NCI-H2196 treated with DMSO at 0.1 percent for 48 hours (cell line): ENCODE data around the gene PSMA6.
"Not testable (repeated sequence)": the region's sequence is repeated elsewhere in the genome, so short reads cannot be mapped to it uniquely, and the experiment has no call there.

Experiments used
- DNase-seq: peaks from one replicate; lab custom pipeline; 2025; ENCODE audit not compliant: unreplicated experiment; lab: John Stamatoyannopoulos, UW

The PSMA6 gene

DNA sequence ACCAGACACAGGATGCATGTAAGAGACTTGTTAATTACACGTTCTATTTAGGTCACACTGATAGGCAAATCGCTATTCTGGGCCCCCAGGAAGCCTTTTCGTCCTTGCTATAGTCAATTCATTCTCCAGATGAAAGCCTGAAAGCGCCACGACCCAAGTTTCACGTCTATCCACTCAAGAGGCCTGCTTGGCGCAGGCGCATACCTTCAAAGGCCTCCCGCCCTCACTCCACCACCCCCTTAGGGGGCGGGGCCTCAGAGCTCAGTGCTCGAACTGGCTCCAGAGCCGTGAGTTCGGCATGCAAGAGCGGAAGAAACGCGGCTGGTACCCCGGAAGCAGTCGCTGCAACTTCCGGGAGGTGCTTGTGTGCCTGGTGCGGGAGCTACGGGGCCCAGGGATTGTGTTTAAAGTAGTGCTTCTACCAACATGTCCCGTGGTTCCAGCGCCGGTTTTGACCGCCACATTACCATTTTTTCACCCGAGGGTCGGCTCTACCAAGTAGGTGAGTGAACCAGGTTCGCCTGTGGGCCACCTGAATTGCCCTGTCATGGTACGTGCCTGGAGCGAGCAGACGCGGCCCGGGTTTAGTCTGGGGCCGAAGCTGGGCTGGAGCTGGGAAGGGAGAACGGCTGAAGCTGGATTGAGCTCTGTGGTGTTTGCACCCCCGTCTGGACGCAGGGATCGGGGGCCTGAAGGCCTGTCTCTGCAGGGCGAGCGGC, at the start of gene PSMA6:
TSS of gene PSMA6 (plus strand) at position 332 of the 719 bp plus-strand sequence. CDS start at position 427, 95 bp downstream.
- peak; percentile 94 for DNase-seq

DNA sequence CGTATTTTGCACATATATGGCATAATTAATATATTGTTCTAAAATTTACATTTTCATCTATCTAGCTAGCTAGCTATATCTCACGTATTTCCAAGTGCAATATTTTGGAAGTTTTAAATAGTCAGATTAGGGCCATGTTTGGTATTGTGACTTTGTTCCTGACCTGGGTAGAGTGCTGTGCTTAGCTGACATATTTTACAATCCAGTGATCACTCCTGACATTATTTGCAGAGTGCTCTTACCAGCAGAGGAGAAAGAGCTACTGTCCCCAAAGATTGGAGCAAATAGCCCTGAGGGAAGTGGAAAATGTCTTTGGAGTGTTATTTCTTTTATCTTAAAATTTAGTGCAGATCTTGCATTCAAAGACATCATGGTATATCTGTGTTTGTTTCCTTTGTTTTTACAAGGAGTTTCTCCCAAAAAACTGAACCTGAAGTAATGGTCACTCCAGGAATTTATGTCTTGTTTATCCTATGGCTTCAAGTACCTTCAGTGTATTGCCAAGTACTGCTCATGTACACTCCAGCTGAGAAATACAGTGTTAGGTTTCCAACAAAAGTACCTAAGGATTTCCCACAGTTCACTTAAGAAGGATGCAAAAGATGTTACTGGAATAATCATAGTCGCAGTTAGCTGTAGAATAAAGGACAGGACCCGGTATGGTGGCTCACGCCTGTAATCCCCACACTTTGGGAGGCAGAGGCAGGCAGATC, 49.4 kb upstream of the PSMA6 start:
- no peak for DNase-seq

DNA sequence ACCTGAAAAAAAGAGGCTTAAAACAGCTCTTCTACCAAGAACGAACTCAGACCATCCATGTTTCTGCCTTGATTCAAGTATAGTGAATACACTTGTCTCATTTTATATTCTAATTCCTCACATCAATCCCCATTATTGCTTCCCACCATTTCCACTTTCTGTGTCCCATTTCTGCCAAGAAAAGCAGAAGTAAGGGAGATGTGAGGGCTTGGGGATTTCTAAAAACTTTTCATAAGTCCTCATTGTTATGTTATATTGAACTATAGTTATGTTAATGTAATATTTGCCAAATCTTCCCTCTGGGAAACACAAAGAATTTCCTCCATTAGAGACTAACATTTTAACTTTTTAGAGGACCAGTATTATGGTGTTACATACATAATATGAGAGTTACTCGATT, 48.2 kb upstream of the PSMA6 start:
- no peak for DNase-seq

DNA sequence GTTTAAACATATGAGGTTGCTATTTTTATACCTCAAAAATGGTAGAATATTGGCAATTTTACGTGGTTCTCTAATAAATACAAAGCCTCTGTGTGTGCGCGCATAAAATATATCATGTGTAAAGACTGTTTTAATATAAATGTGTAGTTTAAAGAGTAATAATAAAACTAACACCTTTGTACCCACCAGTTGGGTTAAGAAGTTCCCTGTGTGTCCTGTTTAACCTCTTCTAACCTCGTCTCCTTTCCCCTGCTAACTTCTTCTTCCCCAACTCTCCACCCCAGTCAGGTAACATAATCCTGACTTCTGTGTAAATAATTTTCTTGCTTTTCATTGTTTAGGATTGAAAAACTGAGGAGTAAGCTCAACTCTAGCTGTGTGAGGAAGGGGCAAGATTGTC, 47.6 kb upstream of the PSMA6 start:
- no peak for DNase-seq

DNA sequence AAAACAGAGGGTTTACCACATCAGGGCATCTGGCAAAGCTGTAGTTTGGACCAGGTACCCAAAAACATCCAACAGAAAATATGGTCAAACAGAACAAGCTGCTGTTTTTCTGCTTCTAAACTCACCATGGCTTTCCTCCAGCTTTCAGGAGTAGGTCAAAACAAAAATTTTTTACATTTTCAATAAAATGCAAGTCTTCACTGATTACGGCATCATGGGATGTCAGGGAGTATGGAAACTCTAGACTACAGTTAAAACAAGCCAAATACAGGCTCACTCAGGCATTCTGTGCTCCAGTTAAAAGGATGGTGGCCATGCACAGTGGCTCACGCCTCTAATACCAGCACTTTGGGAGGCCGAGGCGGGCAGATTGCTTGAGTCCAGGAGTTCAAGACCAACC, 47.1 kb upstream of the PSMA6 start:
- DNase-seq: no peak

DNA sequence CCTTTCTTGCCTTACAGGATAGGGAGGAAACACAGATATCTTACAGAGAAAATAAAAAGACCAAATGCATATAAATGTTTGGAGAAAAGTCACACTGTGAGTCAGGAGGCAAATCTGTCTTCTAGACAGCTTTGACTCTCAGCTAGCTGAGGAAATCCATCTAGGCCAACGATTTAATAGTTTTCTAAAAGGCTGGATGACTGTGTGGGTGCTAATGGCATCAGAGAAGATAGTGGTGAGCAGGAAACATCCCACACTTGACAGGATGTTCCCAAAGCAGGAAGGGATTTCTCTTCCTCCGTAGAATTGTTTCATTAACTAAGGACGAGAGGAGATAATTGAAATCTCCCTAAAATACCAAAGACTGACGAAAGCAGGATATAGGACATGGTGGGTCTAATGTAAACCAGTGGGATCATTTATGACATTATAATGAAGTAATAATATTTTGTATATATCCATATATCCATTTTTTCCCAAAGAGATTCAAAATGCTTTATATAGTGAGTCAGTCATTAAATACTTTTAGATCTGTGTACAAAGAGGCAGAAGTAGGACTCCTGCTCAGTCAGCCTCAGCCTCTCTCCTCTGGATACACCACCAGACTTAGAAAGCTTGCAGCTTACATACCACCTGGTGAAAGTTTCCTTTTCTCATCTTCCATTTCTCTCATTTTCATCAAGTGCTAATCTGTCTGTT, 44.3 kb upstream of the PSMA6 start:
- DNase-seq: no peak

DNA sequence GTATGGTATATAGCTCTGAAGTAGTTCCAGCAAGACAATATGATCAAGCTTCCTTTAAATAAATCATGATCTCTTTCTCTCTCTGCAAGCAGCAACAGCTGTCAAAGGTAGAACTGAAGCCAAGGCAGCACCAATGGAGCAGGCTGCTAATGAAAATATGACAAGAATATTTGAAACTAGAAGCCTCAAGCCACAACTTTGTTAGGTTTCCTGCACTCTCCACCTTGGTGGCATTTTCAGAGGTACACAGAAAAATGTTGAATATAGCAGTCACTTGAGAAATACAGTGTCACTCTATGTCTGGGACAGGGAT, 43.8 kb upstream of the PSMA6 start:
- no peak for DNase-seq

DNA sequence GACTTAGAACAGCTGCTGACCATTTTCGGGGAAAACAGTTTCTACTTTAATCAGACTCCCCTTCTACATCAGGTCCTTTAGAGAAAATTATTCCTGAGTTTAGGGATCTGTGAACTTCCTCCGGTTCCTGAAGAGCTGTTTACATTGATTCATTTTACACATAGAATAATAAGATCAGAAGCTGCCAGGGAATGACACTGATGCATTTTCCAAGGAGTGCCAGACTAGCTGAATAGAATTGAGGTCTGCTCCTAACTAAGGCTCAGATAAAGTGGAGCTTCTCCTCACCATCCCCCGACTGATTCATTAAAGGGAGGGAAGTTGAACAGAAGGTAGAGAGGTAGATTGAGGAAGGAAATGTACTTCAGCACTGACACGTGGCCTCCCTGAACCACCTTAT, 41.9 kb upstream of the PSMA6 start:
- DNase-seq: no peak

DNA sequence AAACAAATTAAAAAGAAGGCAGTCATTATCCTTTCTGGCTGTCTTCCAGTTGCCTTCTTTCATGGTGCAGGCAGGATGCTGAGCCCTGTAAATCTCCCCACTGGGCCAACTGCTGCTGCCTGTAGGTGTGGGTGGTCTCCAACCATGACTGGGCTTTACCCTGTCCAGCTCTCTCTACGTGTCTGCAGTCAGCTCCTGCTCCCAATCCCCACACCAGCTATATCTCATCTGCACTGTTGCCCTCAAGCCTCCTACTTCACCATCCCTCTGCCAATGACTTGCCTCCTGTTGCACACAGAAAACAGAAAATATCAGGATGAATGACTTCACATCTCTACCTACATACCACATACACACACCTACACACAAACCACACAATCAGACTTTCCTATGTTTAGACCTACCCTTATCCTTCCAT, 39.7 kb upstream of the PSMA6 start:
- no peak for DNase-seq

DNA sequence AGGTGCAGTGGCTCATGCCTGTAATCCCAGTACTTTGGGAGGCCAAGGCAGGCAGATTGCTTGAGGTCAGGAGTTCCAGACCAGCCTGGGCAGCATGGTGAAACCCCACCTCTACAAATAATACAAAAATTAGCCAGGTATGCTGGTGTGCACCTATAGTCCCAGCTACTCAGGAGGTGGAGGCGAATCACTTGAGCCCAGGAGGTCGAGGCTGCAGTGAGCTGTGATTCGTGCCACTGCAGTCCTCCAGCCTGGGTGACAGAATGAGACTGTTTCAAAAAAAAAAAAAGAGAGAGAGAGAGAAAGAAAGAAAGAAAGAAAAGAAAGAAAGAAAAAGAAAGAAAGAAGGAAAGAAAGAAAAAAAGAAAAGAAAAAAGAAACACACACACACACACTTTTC, 39.1 kb upstream of the PSMA6 start:
- DNase-seq: not testable (repeated sequence)

DNA sequence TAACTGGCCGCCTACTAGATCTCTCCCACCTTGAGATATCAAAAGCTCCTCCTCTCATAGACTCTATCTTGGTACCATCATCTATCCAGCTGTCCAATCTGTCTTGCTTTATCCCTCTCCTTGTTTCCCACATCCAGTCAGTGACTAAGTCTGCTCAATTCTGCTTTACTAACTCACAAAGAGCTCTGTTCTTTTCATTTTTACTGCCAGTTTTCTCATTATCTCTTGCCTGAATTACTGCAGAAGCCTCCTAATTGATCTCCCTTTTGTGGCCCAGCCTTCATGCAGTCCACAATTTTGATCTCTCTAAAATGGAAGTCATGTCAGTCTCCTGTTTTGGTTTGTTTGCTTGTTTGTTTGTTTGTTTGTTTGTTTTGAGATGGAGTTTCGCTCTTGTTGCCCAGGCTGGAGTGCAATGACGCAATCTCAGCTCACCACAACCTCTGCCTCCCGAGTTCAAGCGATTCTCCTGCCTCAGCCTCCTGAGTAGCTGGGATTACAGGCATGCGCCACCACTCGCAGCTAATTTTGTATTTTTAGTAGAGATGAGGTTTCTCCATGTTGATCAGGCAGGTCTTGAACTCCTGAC, 38.1 kb upstream of the PSMA6 start:
- DNase-seq: not testable (repeated sequence)

DNA sequence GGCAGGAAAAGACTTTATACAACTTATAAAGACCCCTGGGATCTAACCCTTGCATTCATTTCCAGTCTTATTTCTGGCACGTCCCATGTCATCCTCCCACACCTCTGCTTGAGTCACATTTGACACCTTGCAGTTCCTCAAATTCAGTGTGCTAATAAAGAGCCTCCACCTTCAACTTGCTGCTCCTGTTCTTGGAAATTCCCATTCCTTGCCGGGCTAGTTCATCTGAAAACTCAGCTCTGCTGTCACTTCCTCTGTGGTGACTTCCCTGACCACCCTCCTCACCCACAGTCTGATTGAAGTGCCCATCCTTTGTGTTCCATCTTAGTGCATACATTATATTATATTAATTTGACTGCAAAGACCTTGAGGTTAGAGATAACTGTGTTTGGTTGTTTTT, 37.4 kb upstream of the PSMA6 start:
- no peak for DNase-seq

DNA sequence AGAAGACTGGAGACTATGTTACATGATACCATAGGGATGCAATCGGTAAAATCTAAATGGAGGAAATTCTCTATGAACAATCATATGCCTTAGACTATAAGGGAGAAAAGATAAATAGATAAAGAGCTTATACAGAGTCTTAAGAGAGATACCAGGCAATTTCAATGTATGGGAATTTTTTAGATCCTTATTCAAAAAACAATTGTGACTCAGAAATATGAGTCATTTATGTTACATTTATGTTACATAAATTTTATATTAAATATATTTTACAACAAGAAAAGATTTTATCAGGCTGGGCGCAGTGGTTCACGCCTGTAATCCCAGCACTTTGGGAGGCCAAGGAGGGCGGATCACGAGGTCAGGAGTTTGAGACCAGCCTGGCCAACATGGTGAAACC, 36.5 kb upstream of the PSMA6 start:
- no peak for DNase-seq

DNA sequence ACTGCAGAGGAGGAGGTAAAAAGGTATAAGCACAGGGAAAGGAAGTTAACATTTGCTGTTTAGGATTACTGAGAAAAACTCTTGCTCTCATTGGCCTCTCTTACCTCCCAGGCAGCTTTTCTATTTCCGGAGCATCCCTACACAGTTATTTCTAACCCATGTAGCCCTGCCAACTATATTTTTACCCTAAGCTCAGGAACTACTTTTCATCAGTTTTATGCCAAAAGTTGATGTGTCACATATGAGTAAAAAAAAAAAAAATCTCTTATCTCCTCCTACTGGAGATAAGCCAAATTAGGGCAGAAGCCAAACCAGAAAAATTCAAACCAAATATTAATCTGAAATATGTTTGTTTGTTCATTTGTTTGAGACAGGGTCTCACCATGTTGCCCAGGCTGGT, 34.4 kb upstream of the PSMA6 start:
- DNase-seq: no peak

DNA sequence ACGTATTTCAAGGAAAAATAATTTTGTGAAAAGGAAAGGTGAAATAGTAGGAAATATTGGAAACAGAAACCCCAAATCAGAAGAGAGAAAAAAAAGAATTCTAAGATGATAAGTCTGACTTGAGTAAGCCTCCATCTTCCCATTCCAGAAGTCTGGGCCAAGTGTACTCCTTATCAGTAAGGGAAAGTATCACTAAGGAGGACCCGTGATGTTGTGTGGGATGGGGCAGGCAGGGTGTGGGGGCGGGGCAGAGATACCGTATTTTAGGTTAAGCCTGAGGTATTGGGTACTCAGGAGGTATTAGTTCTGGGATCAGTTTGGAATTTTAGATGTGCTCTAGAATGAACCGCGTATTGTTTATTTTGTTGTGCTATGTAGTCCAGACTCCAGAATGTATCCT, 33.8 kb upstream of the PSMA6 start:
- no peak for DNase-seq

DNA sequence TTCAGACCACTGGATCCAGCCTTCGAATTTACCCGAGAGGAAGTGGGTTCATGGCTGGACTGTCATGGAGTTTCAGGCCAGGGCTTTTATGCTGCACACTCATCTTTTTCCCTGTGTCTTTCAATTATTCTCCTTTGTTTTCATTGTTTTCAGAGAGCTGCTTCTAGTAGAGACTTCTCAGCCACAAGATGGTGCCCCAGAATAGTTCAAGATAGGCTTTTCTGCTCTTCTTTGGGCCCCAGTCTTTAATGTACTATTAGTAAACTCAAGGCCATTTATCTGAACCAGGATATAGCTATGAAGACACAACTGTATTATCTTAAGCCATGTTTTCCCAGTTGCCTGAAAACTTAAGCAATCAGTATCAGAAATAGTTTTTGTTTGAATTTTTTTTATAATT, 30.4 kb upstream of the PSMA6 start:
- DNase-seq: no peak

DNA sequence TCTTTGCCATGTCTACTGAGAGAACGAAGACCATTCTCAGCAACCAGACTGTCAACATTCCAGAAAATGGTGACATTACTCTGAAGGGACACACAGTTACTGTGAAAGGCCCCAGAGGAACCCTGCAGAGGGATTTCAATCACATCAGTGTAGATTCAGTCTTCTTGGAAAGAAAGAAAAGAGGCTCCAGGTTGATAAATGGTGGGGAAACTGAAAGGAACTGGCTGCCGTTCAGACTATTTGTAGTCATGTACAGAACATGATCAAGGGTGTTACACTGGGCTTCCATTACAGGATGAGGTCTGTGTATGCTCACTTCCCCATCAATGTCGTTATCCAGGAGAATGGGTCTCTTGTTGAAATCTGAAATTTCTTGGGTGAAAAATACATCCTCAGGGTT, 29.7 kb upstream of the PSMA6 start:
- no peak for DNase-seq

DNA sequence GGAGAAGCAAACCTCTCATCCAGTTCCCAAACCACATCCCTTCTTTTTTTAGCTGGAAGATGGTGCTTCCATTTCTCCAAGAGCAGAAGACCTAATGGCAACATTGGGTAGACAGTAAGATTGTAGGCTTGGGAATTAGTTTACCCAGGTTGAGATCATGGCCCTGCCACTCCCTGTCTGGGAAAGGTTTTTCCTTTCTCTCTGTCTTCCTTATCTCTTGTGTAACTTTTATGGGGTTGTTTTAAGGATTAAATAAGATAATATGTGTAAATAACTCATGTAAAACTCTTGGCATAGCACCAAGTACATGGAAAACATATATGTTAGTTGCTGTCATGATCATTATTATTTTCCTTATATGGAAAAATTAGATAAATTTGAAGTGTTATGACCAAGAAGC, 23.2 kb upstream of the PSMA6 start:
- no peak for DNase-seq

DNA sequence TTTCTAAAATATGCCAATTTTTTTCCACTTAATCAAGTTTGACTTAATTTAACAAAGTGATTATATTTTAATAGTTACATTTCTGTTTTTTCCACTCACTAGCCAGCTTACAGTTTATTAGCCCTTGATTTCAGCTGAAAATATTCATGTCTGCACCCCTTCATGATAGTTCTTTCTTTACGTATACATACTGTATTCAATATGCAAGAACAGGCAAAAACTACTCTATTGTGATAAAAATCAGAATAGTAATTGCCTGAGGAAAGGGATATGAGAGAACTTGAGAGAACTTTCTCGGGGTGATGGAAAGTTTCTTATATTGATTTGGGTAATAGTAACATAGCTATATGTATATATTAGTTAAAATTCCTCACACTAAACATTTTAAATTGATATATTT, 17.4 kb upstream of the PSMA6 start:
- DNase-seq: no peak

DNA sequence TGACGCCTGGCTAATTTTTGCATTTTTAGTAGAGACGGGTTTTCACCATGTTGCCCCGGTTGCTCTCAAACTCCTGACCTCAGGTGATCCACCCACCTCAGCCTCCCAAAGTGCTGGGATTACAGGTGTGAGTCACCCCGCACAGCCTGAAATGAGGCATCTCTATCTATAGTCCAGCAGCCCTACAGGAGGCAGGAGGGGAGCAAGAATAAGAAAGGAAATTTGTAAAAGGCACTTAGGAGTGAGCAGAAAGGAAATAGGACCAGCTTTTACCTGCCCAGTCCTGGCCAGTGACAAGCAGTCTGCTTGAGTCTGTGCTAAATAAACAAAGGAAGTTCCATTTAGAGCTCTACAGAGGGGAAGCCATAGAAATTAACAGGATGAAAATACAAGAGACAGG, 15.0 kb upstream of the PSMA6 start:
- DNase-seq: peak; percentile 33

DNA sequence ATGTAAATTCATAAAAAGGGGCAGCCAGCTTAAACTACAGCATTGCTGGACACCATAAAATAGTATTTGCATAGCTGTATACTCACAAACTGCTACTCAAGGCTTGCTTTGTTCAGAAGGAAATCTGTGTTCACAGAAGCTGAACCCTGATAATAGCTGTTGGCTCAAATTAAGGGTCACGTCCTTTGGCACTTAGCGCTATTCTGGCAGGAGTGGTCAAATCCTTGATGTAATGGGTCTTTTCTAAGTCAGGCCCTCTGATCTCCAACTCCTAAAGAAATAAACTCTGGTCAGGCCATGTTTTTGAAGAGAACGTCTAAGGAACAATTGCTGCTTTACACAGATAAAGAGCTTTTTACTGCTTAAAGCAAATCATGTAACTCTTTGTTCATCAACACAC, 12.8 kb upstream of the PSMA6 start:
- DNase-seq: no peak

DNA sequence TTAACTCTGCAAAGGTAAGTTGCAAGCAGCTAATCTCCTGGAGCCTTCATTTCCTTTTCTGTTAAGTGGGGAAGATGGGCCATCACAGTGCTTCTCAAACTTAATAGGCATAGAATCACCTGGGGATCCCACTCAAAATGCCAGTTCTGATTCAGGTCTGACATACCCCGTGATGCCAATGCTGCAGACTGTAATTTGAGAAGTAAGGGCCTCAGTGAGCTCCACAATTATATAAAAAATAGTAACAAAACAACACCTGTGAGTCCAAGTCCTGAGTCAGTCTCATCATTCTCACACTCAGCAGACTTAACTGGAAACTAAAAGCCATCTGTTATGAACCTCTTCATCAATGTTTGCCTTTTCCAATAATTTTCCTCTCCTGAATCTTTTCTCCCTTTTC, 10.8 kb upstream of the PSMA6 start:
- DNase-seq: no peak
